Measurements from ENCODE around the gene ITGA6. TPM values are rescaled to one million over a fixed set of nuclear protein-coding genes. Genes with fewer than 3 reads are reported as not detected.

ITGA6 gene
- total and polyA plus RNA-seq, 8 donors, result 43.1 to 93.5 (median 75.1) TPM

DNA sequence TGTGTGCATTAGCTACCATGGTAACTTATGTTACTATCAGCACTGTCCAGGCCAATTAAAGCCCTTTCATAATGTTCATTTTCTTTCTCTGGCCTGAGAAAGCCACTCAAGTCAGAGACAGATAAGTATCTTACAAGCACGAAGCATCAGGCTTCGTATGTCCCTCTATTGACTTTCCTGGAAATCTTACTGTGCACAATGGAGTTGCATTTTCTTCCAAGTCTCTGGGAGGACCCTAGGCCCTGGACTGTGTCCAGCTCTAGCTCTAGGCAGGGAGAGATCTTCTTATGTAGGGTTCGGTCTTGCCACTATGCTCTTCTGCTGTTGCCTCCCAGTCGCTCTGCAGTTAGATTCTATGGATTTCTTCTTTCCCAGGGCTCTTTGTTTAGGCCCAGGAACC, 40.0 kb upstream of the ITGA6 start:
- H3K27ac ChIP-seq, result no peak overlapping the region
- peak in 1 of 4 donors; percentile 36 for DNase-seq
- no peaks in the 10 kb centered on the region for H3K4me1 ChIP-seq
- no peaks in the 10 kb centered on the region for H3K27me3 ChIP-seq
- TF ChIP-seq, protein P1, sequence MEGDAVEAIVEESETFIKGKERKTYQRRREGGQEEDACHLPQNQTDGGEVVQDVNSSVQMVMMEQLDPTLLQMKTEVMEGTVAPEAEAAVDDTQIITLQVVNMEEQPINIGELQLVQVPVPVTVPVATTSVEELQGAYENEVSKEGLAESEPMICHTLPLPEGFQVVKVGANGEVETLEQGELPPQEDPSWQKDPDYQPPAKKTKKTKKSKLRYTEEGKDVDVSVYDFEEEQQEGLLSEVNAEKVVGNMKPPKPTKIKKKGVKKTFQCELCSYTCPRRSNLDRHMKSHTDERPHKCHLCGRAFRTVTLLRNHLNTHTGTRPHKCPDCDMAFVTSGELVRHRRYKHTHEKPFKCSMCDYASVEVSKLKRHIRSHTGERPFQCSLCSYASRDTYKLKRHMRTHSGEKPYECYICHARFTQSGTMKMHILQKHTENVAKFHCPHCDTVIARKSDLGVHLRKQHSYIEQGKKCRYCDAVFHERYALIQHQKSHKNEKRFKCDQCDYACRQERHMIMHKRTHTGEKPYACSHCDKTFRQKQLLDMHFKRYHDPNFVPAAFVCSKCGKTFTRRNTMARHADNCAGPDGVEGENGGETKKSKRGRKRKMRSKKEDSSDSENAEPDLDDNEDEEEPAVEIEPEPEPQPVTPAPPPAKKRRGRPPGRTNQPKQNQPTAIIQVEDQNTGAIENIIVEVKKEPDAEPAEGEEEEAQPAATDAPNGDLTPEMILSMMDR (IDR thresholded peaks at IDR 0.05), result no peak
- no peak for ATAC-seq
- intact Hi-C loops (cut with DNase I), result no loop called here
- H3K9me3 ChIP-seq, result no peaks in the 10 kb centered on the region
- no peak overlapping the region for H3K4me3 ChIP-seq
- no peaks in the 10 kb centered on the region for H3K36me3 ChIP-seq

DNA sequence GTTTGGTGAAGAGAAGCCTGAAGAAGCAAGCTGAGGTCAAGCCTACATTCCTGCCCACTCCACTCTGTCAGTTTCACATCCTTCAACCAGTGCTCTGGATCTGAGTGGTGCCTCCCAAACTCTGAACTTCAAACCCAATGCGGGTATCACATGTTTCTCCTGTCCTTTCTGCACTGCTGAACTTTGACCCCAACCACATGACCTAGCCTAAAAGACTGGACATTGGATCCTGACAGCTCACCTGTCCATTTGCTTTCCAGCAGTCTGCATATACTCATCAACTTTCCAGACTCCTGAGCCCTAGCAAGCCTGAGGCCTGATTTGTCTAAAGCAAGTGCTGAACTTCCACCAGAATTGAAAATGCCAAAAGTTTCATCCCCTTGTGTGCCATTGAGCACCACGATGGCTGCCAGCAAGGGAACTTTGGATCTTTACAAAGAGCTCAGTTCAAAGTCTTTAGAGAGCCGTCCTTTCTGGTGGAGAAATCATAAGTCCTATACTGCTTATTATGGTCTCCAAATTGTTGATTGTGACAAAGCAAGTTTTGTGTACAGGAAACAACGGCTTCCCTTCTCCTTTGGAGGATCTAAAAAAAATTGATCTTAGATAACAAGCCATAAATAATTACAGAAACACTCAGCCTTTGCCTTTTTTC, 37.6 kb upstream of the ITGA6 start:
- Histone ChIP-seq H3K27ac (no peak overlapping the region), H3K27me3 (no peaks in the 10 kb centered on the region), H3K9me3 (no peaks in the 10 kb centered on the region), H3K4me1 (no peaks in the 10 kb centered on the region), H3K36me3 (no peaks in the 10 kb centered on the region), H3K4me3 (no peak overlapping the region)
- intact Hi-C loops (cut with DNase I), result no loop called here
- TF ChIP-seq, protein P1 (IDR thresholded peaks at IDR 0.05), result no peak
- DNase-seq, result no peak
- no peak for ATAC-seq

DNA sequence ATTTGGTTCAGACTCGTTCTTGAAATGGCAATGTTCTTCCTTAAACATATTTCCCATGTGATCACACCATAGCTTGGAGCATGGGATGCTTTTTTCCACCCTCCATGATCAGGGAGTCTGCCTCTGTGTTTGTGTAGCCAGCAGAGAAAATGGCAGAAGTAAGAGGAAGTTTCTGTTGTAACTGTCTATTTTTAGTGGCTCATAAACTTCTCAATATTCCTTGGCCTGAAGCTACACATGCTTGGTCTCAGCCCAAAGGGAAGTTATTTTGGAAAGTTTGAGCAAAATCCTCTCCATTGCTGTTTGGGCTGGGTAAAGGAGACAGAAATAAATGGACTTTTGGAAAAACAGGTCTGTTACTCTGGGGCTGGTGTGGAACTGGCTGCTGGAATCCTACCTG, 33.4 kb upstream of the ITGA6 start:
- H3K4me3 ChIP-seq, result no peak overlapping the region
- ATAC-seq (no peak), DNase-seq (no peak)
- no peaks in the 10 kb centered on the region for H3K27me3 ChIP-seq
- H3K36me3 ChIP-seq, result no peaks in the 10 kb centered on the region
- H3K9me3 ChIP-seq, result no peaks in the 10 kb centered on the region
- no peak overlapping the region for H3K27ac ChIP-seq
- H3K4me1 ChIP-seq, result peaks cover 0 to 11% of the 10 kb centered on the region in 2 donors
- intact Hi-C loops (cut with DNase I), result no loop called here
- TF ChIP-seq, protein P1 (IDR thresholded peaks at IDR 0.05), result no peak

DNA sequence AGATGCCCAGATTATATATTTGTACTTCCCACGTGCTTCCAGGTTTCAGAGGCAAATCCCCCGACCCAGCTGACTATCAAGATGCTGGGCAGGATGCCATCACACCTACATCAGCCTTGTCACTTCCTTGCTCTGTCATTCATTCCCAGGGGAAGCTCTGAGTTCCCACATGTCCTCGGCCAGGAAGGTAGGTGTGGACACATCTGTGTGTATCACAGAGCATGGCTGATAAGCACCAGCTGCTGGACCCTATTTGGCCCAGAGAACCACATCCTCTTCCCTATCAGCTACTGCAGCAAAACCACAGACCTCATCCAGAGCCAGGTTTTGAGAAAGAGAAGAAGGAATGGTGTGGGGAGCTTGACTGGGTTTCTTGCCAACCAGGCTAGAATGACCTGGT, 31.9 kb upstream of the ITGA6 start:
- peaks cover 0 to 11% of the 10 kb centered on the region in 2 donors for H3K4me1 ChIP-seq
- no peak for ATAC-seq
- H3K9me3 ChIP-seq, result no peaks in the 10 kb centered on the region
- no peak overlapping the region for H3K27ac ChIP-seq
- DNase-seq, result no peak
- no peaks in the 10 kb centered on the region for H3K36me3 ChIP-seq
- no peaks in the 10 kb centered on the region for H3K27me3 ChIP-seq
- intact Hi-C loops (cut with DNase I), result no loop called here
- TF ChIP-seq, protein P1 (IDR thresholded peaks at IDR 0.05), result no peak
- no peak overlapping the region for H3K4me3 ChIP-seq

DNA sequence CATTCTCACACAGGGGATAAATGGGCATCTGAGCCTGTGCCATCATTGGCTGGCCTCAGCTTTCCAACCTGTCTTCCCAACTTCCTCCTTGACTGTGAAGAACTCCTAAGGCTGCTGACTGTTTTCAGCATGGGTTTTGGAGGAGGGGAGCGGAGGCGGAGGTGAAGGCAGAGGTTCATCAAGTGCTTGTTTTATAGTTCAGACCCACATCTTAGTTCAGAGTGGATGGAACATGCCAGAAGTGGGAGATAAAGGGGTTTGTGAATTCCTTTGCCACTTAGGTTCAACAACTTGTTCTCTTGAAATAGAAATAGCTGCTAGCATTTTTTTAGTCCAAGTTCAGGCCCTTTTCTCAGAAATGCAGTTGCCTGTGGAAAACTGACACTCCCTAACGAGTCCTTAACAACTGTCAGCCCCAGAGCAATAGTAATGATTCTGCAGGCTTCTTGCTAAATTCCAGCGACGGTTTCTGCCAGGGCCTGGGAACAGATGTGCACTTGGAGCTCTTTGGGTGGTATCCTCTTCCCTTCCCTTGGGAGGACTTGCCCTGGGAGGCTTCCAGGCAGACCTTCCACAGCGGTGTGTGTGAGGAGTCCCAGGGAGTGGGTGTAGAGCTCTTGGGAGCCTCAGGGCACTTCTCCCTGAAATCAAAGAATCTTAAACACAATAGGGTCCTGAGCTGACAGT, 30.1 kb upstream of the ITGA6 start:
- Histone ChIP-seq H3K36me3 (no peaks in the 10 kb centered on the region), H3K4me1 (peaks cover 0 to 11% of the 10 kb centered on the region in 2 donors), H3K9me3 (no peaks in the 10 kb centered on the region), H3K27ac (no peak overlapping the region), H3K4me3 (no peak overlapping the region), H3K27me3 (no peaks in the 10 kb centered on the region)
- TF ChIP-seq, protein P1 (IDR thresholded peaks at IDR 0.05), result no peak
- DNase-seq, result peak in 2 of 4 donors; percentile 35 to 53
- peak; percentile 88 for ATAC-seq
- intact Hi-C loops (cut with DNase I), result no loop called here
